HG03097 (cell line): Measurements from ENCODE around the gene STKLD1.
"Not testable (repeated sequence)": the region's sequence is repeated elsewhere in the genome, so short reads cannot be mapped to it uniquely, and the experiment has no call there.

Experiments used
- ATAC-seq: cut with Tn5 transposase; IDR thresholded peaks from one replicate; pipeline ENCODE4 v1.9.1; 2021; ENCODE audit not compliant: unreplicated experiment, low FRiP score

The STKLD1 gene

DNA sequence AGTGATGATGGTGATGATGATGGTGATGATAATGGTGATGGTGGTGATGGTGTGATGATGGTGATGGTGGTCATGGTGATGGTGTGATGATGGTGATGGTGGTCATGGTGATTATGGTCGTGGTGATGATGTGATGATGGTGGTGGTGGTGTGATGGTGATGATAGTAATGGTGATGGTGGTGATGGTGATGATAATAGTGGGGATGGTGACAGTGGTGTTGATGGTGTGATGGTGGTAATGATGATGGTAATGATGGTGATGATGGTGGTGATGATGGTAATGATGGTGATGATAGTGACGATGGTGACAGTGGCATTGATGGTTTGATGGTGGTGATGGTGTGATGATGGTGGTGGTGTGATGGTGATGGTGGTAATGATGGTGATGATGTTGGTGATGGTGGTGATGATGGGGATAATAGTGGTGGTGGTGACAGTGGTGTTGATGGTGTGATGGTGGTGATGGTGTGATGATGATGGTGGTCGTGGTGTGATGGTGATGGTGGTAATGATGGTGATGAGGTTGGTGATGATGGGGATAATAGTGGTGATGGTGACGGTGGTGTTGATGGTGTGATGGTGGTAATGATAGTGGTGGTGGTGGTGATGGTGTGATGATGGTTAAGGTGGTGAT, 6.5 kb downstream of the STKLD1 start:
- ATAC-seq, result no peak

GRCh38 chr9:133383438-133383837, 7.3 kb downstream of the STKLD1 start:
- no peak for ATAC-seq

- ATAC-seq, result no peak
Measured at GRCh38 chr9:133384736-133385321, 8.7 kb downstream of the STKLD1 start.

DNA sequence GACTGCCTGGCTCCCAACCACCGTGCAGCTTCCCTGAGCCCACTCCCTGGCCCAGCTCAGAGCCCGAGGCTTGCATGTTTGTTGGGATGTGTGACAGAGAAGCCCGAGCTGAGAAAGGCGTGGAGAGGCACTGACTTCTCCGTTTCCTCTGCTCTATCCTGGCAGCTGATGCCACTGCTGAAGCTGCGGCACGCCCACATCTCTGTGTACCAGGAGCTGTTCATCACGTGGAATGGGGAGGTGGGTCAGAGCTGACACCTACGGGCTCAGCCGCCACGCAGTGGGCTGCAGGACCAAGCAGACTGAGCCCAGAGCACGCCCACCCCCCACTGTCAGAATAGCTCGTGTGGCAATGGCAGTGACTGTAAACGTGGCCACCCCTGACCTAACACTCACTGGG, 9.3 kb downstream of the STKLD1 start:
- no peak for ATAC-seq

GRCh38 chr9:133386338-133386737, 10.2 kb downstream of the STKLD1 start:
- no peak for ATAC-seq

- ATAC-seq, result no peak
Measured at GRCh38 chr9:133387680-133388079, 11.5 kb downstream of the STKLD1 start.

GRCh38 chr9:133389025-133389557, 12.9 kb downstream of the STKLD1 start:
- ATAC-seq, result no peak

GRCh38 chr9:133389562-133389961, 13.4 kb downstream of the STKLD1 start:
- no peak for ATAC-seq

DNA sequence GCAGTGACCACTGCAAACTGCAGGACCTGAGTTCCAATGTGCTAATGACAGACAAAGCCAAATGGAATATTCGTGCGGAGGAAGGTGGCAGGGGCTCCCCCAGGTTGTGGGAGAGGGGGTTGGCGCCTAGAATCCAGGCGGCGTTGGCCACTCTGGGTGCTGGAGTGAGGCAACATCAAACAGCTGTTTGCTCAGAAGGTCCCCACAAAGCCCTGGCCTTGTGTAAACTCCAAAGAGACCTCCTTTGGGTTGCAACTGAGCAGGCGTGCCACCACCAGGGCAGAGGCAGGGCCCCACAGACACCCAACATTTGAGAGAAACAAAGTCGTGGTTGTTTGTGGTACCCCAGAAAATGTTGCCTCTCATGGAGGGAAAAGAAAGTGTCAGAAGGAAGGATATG, 14.5 kb downstream of the STKLD1 start:
- ATAC-seq, result no peak

DNA sequence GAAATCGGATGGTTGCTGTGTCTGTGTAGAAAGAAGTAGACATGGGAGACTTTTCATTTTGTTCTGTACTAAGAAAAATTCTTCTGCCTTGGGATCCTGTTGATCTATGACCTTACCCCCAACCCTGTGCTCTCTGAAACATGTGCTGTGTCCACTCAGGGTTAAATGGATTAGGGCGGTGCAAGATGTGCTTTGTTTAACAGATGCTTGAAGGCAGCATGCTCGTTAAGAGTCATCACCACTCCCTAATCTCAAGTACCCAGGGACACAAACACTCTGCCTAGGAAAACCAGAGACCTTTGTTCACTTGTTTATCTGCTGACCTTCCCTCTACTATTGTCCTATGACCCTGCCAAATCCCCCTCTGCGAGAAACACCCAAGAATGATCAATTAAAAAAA, 15.3 kb downstream of the STKLD1 start:
- ATAC-seq, result not testable (repeated sequence)

- not testable (repeated sequence) for ATAC-seq
Measured at GRCh38 chr9:133392308-133392707, 16.1 kb downstream of the STKLD1 start.

- no peak for ATAC-seq
Measured at GRCh38 chr9:133393399-133393798, 17.2 kb downstream of the STKLD1 start.

- no peak for ATAC-seq
Measured at GRCh38 chr9:133394687-133395271, 18.6 kb downstream of the STKLD1 start.

DNA sequence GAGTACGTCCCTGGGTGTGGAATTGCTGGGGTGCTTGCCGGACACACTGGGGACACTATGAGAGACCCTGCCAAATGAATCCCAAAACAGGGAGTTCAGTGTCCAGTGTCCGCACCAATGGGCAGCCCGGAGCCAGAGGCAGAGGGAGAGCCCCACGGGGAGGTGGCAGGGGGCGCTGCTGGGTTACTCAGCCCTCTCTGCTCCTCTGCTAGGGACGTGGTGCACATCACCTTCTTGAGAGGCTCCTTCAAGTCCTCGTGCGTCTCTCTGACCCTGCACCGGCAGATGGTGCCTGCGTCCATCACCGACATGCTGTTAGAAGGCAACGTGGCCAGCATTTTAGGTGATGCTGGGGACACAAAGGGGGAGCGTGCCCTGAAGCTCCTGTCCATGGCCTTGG, 20.8 kb downstream of the STKLD1 start:
- ATAC-seq, result no peak

- no peak for ATAC-seq
Measured at GRCh38 chr9:133397370-133397769, 21.2 kb downstream of the STKLD1 start.

DNA sequence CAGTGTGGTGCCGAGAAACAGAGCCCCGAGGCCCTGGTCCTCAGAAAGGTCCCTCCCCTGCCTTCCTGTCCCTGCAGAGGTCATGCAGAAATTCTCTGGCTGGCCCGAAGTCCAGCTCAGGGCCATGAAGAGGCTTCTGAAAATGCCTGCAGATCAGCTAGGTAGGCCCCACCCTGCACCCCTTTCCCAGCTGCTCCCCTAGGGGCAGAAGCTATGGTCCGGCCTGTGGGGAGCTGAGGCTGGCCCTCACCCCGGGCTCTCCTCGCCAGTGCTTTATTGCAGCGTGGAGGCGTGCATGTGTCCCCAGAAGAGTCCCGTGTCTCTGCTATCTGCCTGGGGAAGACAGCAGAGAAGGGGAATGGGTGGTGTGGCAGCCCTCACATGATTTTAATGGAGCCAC, 21.7 kb downstream of the STKLD1 start:
- ATAC-seq, result no peak

GRCh38 chr9:133400292-133400691, 24.1 kb downstream of the STKLD1 start:
- ATAC-seq, result no peak

DNA sequence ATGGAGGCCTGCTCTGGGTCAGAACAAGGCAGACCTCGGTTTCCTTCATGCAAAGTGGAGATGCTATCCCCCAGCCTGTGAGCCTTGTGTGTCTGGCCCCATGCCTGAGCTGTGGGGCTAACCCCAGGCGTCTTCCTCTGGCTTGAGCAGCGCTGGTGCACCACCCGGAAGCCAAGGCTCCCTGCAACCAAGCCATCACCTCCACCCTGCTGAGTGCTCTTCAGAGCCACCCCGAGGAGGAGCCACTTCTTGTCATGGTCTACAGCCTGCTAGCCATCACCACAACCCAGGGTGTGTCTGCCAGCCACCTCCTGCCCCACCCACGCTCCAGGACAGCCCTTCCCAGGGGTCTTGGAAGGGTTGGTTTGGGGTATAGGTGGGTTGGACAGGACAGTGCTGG, 25.4 kb downstream of the STKLD1 start:
- ATAC-seq, result no peak

DNA sequence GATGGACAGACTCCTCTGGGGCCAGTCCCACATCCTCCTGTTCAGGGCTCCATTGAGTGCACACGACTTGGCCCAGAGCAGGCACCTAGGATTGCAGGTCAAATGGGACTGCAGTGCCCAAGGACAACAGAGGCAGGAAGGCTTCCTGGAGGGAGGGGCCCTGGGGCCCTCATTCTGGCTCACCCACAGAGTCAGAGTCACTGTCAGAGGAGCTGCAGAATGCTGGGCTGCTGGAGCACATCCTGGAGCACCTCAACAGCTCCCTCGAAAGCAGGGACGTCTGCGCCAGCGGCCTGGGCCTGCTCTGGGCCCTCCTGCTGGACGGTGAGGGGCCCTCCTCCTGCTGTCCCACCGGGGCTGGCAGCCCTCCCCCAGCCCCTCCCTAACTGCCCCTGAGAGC, 26.5 kb downstream of the STKLD1 start:
- ATAC-seq, result no peak

- ATAC-seq, result no peak
Measured at GRCh38 chr9:133403766-133404453, 27.7 kb downstream of the STKLD1 start.

DNA sequence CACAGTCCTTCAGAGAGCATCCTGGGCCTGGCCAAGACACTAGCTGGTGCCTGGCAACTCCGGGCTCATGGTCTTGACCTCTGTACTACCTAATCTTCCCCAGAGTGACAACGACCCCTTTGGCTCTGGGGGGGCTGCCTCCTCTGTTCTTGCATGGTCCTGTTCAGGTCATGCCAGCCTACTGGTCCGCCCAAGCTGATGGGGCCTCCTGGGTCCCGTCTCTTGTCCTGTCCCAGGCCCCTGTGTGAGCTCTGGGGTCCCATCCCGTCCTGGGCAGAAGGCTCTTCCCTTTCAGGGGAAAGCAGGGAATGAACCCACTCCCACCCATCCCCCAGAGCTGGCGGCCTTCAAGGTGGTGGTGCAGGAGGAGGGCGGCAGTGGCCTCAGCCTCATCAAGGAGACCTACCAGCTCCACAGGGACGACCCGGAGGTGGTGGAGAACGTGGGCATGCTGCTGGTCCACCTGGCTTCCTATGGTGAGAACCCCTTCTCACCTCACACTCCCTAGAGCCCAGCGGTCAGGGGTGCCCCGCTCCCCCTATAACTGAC, 28.4 kb downstream of the STKLD1 start:
- no peak for ATAC-seq
